DND-41 (cell line): ENCODE data around the gene PPFIBP2.

Source experiments
- CTCF ChIP-seq: IDR thresholded peaks from 2 replicates; pipeline ENCODE4 v1.5.1; 2012; ENCODE audit warnings: borderline replicate concordance, low read length, moderate library complexity, mild to moderate bottlenecking; ENCODE audit not compliant: poor library complexity, severe bottlenecking; ENCODE audit errors: extremely low read depth
- EZH2 ChIP-seq: IDR thresholded peaks from 3 replicates; pipeline ENCODE4 v1.6.1; 2012; ENCODE audit warnings: borderline replicate concordance, low read depth, mild to moderate bottlenecking, moderate library complexity, low read length, inconsistent platforms; ENCODE audit not compliant: severe bottlenecking

GRCh38 chr11:7593481-7593880 is 79.7 kb downstream of the PPFIBP2 start:
- TF ChIP-seq CTCF, result no peak
- no peak for TF ChIP-seq EZH2
